Activated CD4-positive, alpha-beta memory T cell treated with anti-CD3 and anti-CD28 coated beads, Interleukin-2, amount 10 ng/mL, durations not matched to agents 7 days and 5 days (primary cell): ENCODE measurements around the gene FAM236D. TPM values are rescaled to one million over a fixed set of nuclear protein-coding genes. Genes with fewer than 3 reads are reported as not detected.

Experiments
- total RNA-seq, 2 experiments: library from RNA; stranded (reverse); gene quantifications; one replicate each; pipeline ENCODE4 v1.2.3, GENCODE V29; 2021

Gene FAM236D
- total RNA-seq, 2 experiments from 2014 or later = not detected

Other genes with a start within 250 kb of the FAM236D start
- gene HDAC8, start 235.4 kb downstream of the FAM236D start, total RNA-seq = 10 to 100 TPM; 23.8 to 24.1 TPM
- 1 to 10 TPM; 1.4 to 1.6 TPM for gene PHKA1, start 93.9 kb downstream of the FAM236D start, total RNA-seq
- not detected for gene DMRTC1B, start 31.3 kb downstream of the FAM236D start, total RNA-seq
- not detected for gene FAM236B, start 25.6 kb downstream of the FAM236D start, total RNA-seq
- not detected for gene FAM236C, start 104.4 kb upstream of the FAM236D start, total RNA-seq
- not detected for gene FAM236A, start 130.0 kb upstream of the FAM236D start, total RNA-seq
- not detected for gene DMRTC1, start 135.6 kb upstream of the FAM236D start, total RNA-seq
- gene PABPC1L2B, start 194.7 kb upstream of the FAM236D start, total RNA-seq = not detected